ENCODE measurements around the gene ACRBP. TPM values are rescaled to one million over a fixed set of nuclear protein-coding genes. Genes with fewer than 3 reads are reported as not detected.

ACRBP gene
- total RNA-seq, 1 experiment from 2014 or later: 0.77 TPM

GRCh38 chr12:6691473-6691872 is 44.2 kb upstream of the ACRBP start:
- no peaks in the 10 kb centered on the region for H3K9me3 ChIP-seq (ENCODE audit: low read length)
- H3K9me2 ChIP-seq (replicated peaks; ENCODE audit: low read length): no peaks in the 10 kb centered on the region
- TF ChIP-seq CTCF (conservative IDR thresholded peaks at IDR 0.05; ENCODE audit: low read depth, low read length) (no peak), EZH2phosphoT487 (IDR thresholded peaks at IDR 0.05; ENCODE audit: borderline replicate concordance, low read length) (no peak), EZH2 (IDR thresholded peaks at IDR 0.05; ENCODE audit: low read length, unreplicated experiment) (no peak)
- H3K27me3 ChIP-seq (ENCODE audit: low read length): no peaks in the 10 kb centered on the region
- H4K20me1 ChIP-seq (ENCODE audit: low read length): no peaks in the 10 kb centered on the region
- H2AFZ ChIP-seq (ENCODE audit: low read length): no peak overlapping the region
- H3F3A ChIP-seq (ENCODE audit: low read length, unreplicated experiment): no peaks in the 10 kb centered on the region
- no peak overlapping the region for H3K9ac ChIP-seq (ENCODE audit: low read length)
- intact Hi-C loops (cut with micrococcal nuclease): no loop called here
- H3K4me2 ChIP-seq (ENCODE audit: low read length): no peak overlapping the region
- H3K4me3 ChIP-seq (ENCODE audit: low read length): no peak overlapping the region
- DNase-seq (no peak), ATAC-seq (no peak)
- ChIA-PET POLR2A (ENCODE audit: unreplicated experiment) (no interaction called here), CTCF (no interaction called here)
- no TSS peak for BruUV-seq (replicated peaks)
- no peak overlapping the region for H3K27ac ChIP-seq (ENCODE audit: low read length)
- 0 out of 2 replicates have a peak, but pooled peaks cover 13% of the 10 kb centered on the region for H3K4me1 ChIP-seq (ENCODE audit: insufficient read depth, low read length)
- no peaks in the 10 kb centered on the region for H3K36me3 ChIP-seq (ENCODE audit: low read depth, low read length)
- peaks cover 38% of the 10 kb centered on the region for H3K79me2 ChIP-seq (ENCODE audit: low read length)

- H3F3A ChIP-seq (ENCODE audit: low read length, unreplicated experiment): no peaks in the 10 kb centered on the region
- ChIA-PET POLR2A (ENCODE audit: unreplicated experiment) (interaction anchor here (0.5 to 1.0 kb wide), 11 partner anchors 9 to 880 kb away, joined by 3 to 16 read pairs (median 4); partner anchors contain the start of genes COPS7A and USP5), CTCF (interaction anchor here (0.5 to 0.7 kb wide), 7 partner anchors 84 to 252 kb away, joined by 3 to 12 read pairs (median 5); no protein-coding TSS in a partner anchor)
- H3K27ac ChIP-seq (ENCODE audit: low read length): peak within 1 kb of the TSS; percentile 83
- H3K79me2 ChIP-seq (ENCODE audit: low read length): peaks cover 60% of the 10 kb centered on the region
- H3K9me3 ChIP-seq (ENCODE audit: low read length): no peaks in the 10 kb centered on the region
- intact Hi-C loops (cut with micrococcal nuclease): loop anchor here (1.0 kb wide), 2 partner anchors 26 to 35 kb away; partner anchors contain the start of genes COPS7A and ING4
- H2AFZ ChIP-seq (ENCODE audit: low read length): peak within 1 kb of the TSS; percentile 73
- H3K9ac ChIP-seq (ENCODE audit: low read length): peak within 1 kb of the TSS; percentile 97
- H3K4me2 ChIP-seq (ENCODE audit: low read length): peak within 1 kb of the TSS; percentile 99
- TF ChIP-seq EZH2phosphoT487 (IDR thresholded peaks at IDR 0.05; ENCODE audit: borderline replicate concordance, low read length): peak; percentile 95
- no peak for TF ChIP-seq CTCF (conservative IDR thresholded peaks at IDR 0.05; ENCODE audit: low read depth, low read length)
- TF ChIP-seq EZH2 (IDR thresholded peaks at IDR 0.05; ENCODE audit: low read length, unreplicated experiment): no peak
- peak; percentile 97 for DNase-seq
- peak; percentile 85 for ATAC-seq
- H3K27me3 ChIP-seq (ENCODE audit: low read length): no peaks in the 10 kb centered on the region
- no peaks in the 10 kb centered on the region for H4K20me1 ChIP-seq (ENCODE audit: low read length)
- H3K9me2 ChIP-seq (replicated peaks; ENCODE audit: low read length): no peaks in the 10 kb centered on the region
- H3K36me3 ChIP-seq (ENCODE audit: low read depth, low read length): peaks cover 7% of the 10 kb centered on the region
- no TSS peak for BruUV-seq (replicated peaks)
- H3K4me1 ChIP-seq (ENCODE audit: insufficient read depth, low read length): peaks cover 13% of the 10 kb centered on the region; the same call in 1 of the 2 replicates
- H3K4me3 ChIP-seq (ENCODE audit: low read length): peak within 1 kb of the TSS; percentile 72
Measured at GRCh38 chr12:6688999-6689882, 42.0 kb upstream of the ACRBP start, which contains the start of gene ZNF384. TSS of gene ZNF384 (minus strand) at chr12:6689375. CDS start at chr12:6679520, 9,855 bp downstream.

Data from PC-3 (cell line).